Measurements from ENCODE around the gene TDRD1.

The TDRD1 gene

DNA sequence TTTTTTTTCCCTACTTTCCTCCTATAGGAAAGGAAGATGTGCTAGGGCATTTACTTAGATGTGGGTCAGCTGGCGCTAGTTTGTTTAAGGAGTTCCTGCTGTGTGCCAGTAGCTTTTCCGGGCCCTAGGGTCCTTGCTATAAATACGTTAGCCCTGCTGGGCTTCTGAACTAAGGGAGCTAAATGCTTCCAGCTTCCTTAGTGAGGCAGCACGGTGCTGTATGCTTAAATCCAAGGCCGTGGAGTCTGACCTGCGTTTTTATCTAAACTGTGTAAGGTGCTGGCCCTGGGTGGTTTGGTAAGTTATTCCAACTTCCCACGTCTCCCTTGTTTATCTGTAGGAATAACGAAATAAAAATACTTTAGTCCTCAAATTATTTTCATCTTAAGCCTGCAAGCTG lies 594 bp downstream of the TDRD1 start:
- no peak for DNase-seq

DNA sequence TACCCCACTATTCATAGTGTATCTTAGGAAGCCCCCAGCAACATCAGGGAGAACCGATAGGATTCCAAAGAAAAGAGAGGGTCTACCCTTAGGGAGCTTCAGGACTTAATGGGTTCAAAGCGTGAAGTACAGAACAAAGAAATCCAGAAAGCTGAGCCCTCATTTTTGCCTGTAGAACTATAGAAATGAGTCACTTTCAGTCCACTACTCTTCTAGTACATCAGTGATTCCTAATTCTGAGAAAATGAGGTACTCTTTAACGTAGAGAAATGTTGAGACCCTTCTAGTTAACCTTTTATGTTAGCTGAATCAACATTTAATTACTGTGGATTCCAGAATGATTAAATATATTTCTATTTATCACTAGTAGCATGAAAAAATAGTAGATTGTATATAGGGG lies 1.8 kb downstream of the TDRD1 start:
- DNase-seq = no peak

DNA sequence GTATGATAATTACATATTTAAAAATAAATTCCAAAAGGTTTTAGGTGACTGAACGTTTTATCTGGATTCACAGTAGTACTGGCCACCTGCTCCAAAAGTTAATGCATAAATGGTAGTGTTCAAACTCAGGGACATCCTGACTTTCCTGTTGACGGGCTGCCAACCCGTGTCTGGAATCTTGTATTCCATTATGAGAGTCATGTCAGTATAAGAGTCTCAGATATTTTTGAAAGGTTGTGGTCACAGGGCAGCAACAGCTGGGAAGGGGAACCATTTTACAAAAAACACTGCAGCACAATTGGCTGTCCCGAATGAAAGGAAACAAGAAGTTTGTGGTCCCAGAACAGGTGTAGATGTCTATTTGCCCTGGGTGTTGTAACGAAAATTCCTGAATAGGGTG lies 2.8 kb downstream of the TDRD1 start:
- no peak for DNase-seq

DNA sequence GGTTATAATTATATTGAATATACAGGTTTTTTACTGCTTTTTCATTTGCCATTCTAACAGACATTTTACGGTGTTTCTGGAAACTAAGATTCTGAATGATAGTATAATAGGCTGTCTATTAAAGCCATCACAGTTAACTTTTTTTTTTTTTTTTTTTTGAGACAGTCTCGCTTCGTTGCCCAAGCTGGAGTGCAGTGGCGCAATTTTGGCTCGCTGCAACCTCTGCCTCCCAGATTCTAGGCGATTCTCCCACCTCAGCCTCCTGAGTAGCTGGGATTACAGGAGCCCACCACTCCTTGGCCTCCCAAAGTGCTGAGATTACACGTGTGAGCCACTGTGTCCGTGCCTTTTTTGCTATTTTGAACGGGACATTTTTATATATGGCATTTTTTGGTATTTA lies 4.4 kb downstream of the TDRD1 start:
- DNase-seq = no peak

DNA sequence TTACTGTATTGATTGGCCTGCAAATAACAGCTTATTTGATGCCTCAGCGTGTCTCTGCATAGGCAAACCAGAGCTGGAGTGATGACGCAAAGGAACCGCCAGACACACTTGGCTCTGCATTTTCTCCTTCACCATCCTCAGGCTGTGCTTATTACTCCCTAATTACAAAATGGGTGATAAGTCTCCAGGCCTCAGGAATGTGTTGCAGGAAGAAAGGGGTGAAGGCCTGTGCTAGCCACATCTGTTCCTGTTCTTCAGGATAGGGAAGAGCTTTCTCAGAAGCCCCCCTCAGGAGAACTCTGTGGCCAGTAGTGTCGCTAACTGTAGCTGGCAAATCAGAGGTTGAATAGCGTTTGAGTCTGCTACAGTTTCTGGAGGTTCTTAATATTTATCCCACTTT lies 5.1 kb downstream of the TDRD1 start:
- DNase-seq = no peak

DNA sequence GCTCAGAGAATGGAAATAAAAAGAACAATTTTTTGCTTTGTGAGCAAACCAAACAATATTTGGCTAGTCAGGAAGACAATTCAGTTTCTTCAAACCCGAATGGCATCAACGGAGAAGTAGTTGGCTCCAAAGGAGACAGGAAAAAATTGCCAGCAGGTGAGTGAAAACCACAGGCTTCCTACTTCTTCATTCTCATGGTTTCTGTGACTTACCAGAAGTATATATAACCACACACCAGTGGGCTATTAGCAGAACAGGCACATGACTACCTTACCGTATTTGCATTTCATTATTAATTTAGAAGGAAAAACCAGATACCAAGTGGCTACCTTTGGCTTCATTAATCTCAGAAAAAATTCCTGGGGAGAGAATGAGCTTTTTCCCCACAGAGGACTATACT lies 8.8 kb downstream of the TDRD1 start:
- DNase-seq = no peak

DNA sequence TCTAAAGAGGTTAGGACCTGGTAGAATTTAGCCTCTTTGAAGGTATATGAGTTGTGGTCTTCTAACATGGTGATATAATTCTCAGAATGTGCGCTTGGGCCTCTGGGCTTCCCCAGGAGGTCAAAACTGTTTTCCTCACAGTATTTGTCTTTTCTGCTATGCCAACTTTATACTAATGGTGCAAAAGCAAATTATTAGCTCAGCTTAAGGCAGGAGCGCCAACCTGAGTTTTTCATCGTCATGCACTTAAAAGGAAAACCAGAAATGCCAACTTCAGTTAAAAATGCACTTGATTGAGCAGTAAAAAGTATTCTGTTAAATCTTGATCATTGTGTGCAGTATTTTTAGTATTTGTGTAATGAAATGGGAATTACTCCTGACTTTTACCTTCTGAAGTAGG lies 9.7 kb downstream of the TDRD1 start:
- no peak for DNase-seq

DNA sequence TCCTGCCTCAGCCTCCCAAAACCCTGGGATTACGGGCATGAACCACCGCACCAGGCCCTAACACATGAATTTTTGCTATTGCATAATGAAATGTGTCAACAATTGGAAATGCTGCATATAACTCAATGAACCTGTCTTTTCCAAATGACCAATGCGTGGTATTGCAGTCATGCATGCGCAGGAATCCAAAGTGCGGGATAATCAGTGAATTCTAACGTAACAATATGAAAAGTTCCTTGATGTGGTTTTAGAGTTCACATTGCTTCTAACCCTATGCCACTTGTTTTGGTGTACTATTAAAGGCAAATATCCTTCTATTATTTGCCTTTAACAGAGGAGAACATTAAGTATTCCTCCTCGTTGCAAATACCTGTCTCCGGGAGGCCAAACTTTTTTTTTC lies 10.5 kb downstream of the TDRD1 start:
- DNase-seq = no peak

DNA sequence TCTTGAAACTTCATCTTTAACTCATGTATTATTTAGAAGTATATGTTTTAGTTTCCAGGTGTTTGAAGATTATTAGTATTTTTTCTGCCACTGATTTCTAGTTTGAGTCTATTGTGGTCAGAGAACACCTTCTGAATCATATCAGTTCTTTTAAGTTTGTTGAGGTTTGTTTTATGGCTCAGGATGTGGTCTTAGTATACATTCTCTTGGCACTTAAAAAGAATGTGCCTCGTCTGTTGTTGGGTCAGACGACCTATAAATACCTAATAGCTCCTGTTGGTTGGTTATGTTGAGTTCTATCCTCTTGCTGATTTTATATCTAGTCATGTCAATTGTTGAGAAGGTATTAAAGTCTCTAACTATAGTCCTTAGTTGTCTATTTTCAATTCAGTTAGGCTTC lies 15.9 kb downstream of the TDRD1 start:
- DNase-seq = no peak

DNA sequence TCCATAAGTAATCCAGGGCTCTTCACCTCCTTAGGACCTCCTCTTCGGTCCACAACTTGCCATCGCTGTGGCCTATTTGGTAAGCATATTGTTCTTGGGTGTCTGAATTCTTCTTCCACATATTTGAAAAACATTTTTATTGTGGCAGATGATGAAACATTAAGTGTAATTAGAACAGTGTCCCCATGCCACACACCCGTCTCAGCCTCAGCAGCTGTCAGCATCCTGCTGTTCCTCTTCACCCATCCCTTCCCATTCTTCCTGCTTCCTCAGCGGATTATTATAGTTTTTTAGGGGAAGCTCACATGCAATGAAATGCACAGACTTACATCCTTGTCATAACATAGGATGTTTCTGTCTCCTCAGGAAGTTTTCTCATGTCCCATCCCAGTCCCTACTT lies 20.1 kb downstream of the TDRD1 start:
- no peak for DNase-seq

DNA sequence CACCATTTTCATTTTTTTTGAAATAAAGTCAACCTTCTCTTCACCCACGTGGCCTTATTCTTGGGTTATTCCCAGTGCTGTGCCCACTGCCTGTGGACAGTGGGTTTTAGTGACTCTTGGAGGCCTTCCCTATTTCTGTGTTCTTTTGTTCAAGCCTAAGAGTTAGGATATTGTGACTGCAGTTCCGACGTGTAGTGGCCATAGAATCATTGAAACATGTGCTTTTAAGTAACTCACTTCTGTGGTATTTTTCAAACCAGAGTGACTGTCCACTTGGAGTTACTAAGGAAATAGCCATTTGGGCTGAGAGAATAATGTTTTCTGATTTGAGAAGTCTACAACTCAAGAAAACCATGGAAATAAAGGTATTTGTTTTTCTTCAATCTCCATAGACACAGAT lies 23.7 kb downstream of the TDRD1 start:
- DNase-seq = no peak

DNA sequence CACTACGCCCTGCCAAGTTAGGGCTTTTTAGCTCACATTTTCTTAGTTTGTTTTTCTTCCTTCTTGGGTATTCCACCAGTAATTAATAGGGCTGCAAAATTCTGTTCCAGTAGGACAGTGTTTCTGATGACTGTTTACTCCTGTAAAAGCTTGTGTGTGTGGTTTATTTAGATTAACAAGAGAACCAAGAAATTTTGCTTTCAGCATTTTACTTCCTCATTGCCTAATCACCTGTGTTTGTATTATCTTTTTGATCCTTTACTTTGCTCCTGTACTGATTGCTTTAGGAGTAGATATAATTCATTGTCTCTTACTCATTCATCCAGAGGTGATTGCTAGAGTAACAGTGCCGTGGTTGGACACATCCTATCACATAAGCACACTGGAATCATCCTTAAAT lies 27.7 kb downstream of the TDRD1 start:
- DNase-seq = no peak

DNA sequence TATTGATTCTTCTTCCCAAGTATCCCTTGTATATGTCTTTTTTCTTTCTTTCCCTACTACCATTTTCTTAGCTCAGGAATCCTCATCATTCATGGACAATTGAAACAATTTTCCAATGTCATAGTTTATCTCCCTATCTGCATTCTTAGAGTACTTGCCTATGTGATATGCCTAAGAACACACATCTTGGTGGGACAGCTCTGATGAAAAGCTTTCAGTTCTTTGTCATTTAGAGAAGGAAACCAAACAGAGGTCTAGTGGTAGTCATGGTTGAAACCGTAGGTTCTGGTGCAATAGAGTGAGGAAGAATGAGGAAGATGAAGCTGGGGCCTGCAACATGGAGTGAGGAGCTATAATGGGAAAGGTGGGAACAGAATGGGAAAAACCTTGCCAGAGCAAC lies 28.2 kb downstream of the TDRD1 start:
- no peak for DNase-seq

DNA sequence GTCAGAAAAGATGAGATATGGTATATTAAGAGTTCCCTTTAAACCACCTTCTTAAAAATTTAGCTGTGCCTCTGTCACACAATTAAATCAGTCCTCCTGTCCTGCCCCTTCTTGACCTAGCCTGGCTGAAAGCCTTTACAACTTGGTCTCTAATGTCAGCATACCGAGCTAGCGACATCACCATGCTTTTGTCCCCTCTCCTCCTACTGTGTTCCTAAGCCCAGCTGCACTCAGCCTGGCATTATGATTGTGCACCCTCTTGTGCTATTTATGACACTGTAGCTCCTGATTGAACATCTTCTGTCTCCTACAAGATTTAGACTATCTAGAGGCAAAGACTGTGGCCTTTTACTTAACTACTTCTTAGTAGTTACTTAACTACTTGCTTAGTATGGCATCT lies 29.2 kb downstream of the TDRD1 start:
- DNase-seq = no peak

DNA sequence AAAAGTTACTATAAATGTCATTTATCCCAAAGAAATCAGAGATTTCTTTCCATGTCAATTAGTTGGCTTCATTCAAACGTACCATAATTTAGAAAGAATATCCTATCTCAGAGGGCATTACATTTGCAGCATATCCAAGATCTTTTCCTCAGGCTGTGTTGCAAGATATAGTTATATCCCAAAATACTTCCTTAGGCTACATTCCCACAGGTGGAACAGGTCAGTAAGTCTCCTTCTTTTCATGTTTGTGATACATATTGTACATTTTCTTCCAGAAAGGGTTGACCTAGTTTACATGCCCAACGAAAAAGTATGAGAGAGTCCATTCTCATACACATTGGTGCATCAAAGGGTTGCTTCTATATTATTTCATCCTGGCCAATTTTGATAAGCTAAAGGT lies 33.0 kb downstream of the TDRD1 start:
- DNase-seq = no peak

DNA sequence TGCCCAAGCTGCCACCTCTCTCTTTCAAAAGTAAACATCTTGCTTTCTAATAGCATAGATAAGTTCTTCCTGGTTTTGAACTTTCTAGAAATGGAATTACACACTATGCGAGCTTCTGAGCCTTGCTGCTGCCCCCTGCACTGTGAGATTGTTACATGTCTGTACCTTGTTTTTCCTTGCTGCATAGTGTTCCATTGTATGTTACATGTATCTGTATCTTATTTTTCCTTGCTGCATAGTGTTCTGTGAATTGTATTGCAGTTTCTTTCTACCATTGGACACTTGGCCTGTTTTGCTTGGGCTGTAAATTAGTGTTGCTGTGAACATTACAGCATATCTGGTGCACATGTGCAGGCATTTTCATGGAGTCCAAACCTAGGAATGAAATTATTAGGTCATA lies 35.9 kb downstream of the TDRD1 start:
- no peak for DNase-seq

DNA sequence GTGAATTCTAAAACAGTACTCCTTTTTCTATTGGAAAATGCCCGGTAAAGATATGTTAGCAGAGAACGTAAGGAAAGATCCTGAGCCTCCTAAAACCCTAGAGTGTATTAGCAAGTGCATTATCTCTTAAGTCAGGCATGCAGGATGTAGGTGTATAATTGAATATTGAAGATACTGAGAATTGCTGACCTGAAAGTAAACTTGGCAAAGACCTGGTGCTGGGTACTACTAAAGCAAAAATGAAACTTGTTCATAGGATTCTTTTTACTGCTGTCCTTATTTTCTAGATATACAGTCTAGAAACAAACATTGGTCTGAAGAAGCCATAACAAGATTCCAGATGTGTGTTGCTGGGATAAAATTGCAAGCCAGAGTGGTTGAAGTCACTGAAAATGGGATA lies 41.1 kb downstream of the TDRD1 start:
- no peak for DNase-seq

DNA sequence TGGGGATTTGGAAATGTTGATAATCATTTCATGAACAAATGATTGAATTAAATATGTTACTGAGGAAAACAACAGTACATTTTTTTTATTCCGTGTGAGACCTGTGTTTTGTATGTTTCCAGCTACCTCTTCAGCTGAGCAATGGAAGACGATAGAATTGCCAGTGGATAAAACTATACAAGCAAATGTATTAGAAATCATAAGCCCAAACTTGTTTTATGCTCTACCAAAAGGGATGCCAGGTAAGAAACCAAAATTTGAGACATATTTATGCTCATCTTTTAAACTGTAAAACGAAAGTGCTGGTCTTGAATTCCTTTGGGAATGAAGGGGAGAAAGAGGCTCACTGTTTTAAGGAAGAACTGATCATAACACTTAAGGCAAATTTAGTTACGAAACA lies 42.1 kb downstream of the TDRD1 start:
- DNase-seq = no peak

DNA sequence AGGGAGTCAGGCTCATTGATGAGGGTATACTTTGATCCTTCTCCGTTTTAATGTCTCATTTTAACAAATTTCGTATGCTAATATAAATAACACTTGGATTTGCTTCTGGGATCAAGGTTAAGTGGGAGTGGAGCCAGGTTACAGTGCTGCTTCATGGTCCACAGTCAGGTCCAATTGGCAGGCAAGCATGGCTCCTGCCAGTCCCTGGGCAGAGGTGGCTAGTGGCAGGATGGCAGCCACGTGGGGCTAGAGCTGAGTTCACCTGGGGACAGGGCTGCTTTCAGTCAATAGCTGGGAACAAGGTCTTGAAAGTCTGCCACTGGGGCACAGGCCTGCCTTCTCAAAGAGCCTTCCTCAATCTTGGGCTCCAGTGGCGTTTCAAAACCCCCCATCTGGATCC lies 43.9 kb downstream of the TDRD1 start:
- no peak for DNase-seq

DNA sequence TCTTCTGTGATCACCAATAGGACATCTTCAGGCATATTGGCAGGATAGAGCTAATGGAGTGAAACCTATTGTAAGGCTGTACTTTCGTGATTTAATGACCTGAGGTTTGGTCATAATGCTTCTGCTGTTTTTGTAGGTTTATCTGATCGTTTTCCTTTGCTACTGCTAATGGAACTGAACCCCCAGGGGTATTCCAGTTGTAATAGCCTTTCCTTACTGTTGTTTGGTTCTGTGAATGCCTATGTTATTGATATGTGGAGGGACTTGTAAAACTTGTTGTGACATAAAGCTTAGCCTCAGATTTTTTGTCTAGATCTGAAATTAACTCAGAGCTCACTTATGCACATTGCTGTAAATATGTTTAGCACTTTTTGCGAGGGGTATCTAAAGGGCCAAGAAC lies 49.0 kb downstream of the TDRD1 start:
- no peak for DNase-seq

DNA sequence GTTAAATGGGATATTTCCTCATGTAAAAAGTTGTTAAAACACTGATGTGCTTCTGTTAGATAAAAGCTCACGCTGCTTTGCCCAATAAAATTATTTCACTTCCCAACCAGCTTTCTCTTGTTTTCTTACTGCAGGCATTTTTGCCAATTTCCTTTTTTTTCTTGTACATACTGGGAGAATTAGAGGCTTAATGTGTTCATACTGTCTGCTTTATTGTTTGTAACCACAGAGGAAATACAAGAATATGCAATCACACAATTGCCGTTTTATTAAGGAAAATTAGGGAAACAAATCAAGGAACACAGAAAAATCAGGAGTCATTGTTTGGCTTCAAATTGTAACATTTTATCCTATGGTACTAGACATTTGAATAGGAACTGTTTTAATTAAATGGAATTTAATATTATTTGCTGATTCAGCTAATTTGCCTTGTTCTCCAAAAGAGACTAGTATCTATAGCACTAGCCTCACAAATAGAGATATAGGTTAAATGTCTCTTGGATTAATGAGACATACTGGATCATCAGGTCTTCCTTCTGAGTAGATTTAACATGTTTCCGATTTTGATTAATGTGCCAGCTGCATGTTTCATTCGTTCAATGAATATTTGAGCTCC lies 53.5 kb downstream of the TDRD1 start:
- no peak for DNase-seq

DNA sequence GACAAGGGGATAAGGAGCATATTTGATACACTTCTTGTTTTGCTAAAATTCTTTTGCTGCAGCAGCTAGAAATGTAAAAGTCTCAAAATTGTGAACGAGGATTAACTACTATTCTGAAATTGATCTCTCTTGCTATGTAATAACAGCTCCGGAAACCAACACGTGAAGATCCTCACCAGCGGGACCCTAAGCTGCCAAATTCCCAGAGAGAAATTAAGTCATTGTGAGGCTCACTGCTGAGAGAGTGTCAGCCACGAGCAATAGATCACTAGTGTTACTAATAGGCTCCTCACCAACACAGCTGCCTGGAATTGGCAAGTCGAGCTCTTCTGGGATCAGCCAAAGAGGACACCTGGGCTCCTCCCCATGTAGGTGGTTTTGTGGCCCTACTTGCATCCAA lies 54.3 kb downstream of the TDRD1 start:
- DNase-seq = no peak

DNA sequence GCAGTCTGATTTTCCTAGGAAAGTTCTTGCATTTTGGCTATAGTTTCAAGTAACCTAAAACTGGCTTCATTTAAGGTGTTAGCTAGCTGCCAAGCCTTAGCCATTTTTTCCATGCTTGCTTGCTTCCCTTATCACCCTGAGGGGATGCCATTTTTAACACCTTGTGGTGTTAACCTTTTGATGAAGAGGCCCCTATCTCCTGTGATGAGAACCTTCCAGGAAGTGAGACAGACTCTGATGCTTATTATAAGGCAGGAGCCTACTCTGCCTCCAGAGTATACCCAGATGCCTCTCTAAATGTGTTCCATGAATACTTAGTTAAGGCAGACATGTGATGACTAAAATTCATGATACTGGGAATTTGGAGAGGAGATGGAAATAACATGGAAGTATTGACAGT lies 55.0 kb downstream of the TDRD1 start:
- DNase-seq = no peak

DNA sequence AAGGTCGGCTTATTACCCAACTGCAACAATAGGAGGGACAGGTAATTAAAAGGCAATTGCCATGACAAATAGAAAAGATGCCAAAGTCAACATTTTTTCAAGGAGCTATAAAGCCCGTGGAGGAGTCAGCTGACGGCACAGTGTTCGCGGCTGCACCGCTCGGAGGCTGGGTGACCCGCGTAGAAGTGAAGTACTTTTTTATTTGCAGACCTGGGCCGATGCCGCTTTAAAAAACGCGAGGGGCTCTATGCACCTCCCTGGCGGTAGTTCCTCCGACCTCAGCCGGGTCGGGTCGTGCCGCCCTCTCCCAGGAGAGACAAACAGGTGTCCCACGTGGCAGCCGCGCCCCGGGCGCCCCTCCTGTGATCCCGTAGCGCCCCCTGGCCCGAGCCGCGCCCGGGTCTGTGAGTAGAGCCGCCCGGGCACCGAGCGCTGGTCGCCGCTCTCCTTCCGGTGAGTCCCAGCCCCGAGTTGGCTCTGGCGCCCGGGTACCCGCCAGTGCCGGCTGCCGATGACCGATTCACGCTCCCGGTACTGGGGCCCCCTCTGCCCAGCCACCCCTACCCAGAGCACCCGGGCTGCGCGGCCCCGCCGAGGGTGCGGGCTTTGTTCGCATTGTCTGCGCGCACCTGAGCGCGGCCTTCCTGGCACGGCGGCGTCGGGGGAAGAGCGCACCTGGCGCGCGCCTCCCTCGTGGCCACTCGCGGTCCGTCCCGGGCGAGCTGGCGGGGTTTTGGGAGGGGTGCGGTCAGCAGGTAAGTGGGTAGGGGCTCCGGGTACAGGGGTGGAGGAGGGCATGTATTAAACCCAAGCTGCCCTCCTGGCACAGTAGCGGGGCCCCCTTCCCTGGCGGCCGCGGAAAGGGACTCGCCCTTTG lies 60.2 kb downstream of the TDRD1 start, which contains the start of gene VWA2:
VWA2 (plus strand) TSS at position 138 of the 877 bp plus-strand sequence. CDS start 9,460 bp downstream, outside the sequence.
- no peak for DNase-seq

DNA sequence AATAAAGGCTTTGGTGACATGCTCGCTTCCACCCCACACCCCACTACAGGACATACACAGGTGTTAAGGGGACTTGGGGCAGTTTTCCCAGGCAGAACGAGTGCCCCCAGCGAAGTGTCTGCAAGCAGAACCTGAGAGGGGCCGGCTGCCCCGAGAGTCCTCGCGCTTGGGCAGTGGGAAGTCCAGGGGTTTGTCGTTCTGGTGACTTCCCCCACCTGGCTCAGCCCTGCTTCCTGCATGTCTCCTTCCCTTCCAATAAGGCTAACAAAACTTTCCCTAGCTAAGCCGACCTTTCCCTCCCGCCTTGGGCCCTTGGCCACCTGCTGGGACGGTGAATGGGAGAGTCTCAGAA lies 60.8 kb downstream of the TDRD1 start:
- no peak for DNase-seq

All from activated naive CD4-positive, alpha-beta T cell treated with Interleukin-2 at 50 U/mL for 16 hours (primary cell).